Gastroesophageal sphincter (tissue), 3 donors: ENCODE results near the gene LEMD3.

Experiments
- CTCF ChIP-seq, 4 experiments: fragments of 200-600 bp in 2 of 4; fragments of 450-650 bp in 2 of 4; sonication (generic) in 1 of 4; IDR thresholded peaks; one replicate each; pipeline ENCODE4 v1.5.1; 2017 to 2019; ENCODE audit warnings: antibody characterized with exemption in 4 of 4, mild to moderate bottlenecking in 2 of 4, moderate library complexity in 2 of 4
- EP300 ChIP-seq: sonication (generic); formaldehyde crosslinking; IDR thresholded peaks from one replicate; pipeline ENCODE4 v1.6.1; 2017; ENCODE audit warnings: antibody characterized with exemption, mild to moderate bottlenecking
- POLR2A ChIP-seq, 2 donors: fragments of 450-650 bp; IDR thresholded peaks; one replicate each; pipeline ENCODE4 v1.6.1; 2017; ENCODE audit warnings: antibody characterized with exemption in 2 of 2, mild to moderate bottlenecking in 2 of 2, moderate library complexity in 1 of 2
- POLR2AphosphoS5 ChIP-seq: sonication (generic); formaldehyde crosslinking; IDR thresholded peaks from one replicate; pipeline ENCODE4 v1.6.1; 2017; ENCODE audit warnings: antibody characterized with exemption

GRCh38 chr12:65269603-65270002 is 100.2 kb downstream of the LEMD3 start:
- TF ChIP-seq CTCF (IDR thresholded peaks at IDR 0.05) (no peak), POLR2AphosphoS5 (no peak), POLR2A (IDR thresholded peaks at IDR 0.05) (no peak), EP300 (no peak)
